GM23338 (cell line): ENCODE data around the gene DENND5B. TPM values are rescaled to one million over a fixed set of nuclear protein-coding genes. Genes with fewer than 3 reads are reported as not detected.

Experiments
- ATAC-seq: fragments of 200-7000 bp; cut with Tn5 transposase; 3 replicates; pipeline ENCODE4 v1.9.1; 2020
- DNase-seq: peaks from one replicate; pipeline ENCODE4 v3.0.0-alpha.2; 2015; ENCODE audit warnings: low spot score
- H2AFZ ChIP-seq: fragments of 200-600 bp; sonication (generic); 2 replicates; pipeline ENCODE4 v1.8.0; 2016; ENCODE audit warnings: antibody characterized with exemption, mild to moderate bottlenecking, moderate library complexity
- H3F3A ChIP-seq: fragments of 200-600 bp; sonication (generic); replicated peaks from 2 replicates; pipeline ENCODE4 v1.8.0; 2017; ENCODE audit warnings: antibody characterized with exemption, mixed run types, low read depth
- H3K27ac ChIP-seq: fragments of 200-600 bp; sonication (generic); 2 replicates; pipeline ENCODE4 v1.6.1; 2016; ENCODE audit warnings: low read depth
- H3K27me3 ChIP-seq: fragments of 200-600 bp; sonication (generic); 2 replicates; pipeline ENCODE4 v1.8.0; 2016; ENCODE audit warnings: mild to moderate bottlenecking, mixed run types, moderate library complexity; ENCODE audit not compliant: insufficient read depth
- H3K36me3 ChIP-seq: fragments of 200-600 bp; sonication (generic); 2 replicates; pipeline ENCODE4 v1.8.0; 2016; ENCODE audit warnings: mild to moderate bottlenecking; ENCODE audit not compliant: insufficient read depth
- H3K4me1 ChIP-seq: fragments of 200-600 bp; sonication (generic); 2 replicates; pipeline ENCODE4 v1.8.0; 2016; ENCODE audit warnings: mild to moderate bottlenecking, moderate library complexity; ENCODE audit not compliant: insufficient read depth
- H3K4me2 ChIP-seq: fragments of 200-600 bp; sonication (generic); 2 replicates; pipeline ENCODE4 v1.7.1; 2017; ENCODE audit warnings: mixed run types
- H3K4me3 ChIP-seq: fragments of 200-600 bp; sonication (generic); 2 replicates; pipeline ENCODE4 v1.6.1; 2016; ENCODE audit warnings: mixed run types
- H3K79me2 ChIP-seq: fragments of 200-600 bp; sonication (generic); replicated peaks from 2 replicates; pipeline ENCODE4 v1.8.0; 2017; ENCODE audit warnings: mild to moderate bottlenecking; ENCODE audit not compliant: insufficient read depth
- H3K9me2 ChIP-seq: fragments of 200-600 bp; sonication (generic); 2 replicates; pipeline ENCODE4 v1.8.0; 2017; ENCODE audit not compliant: insufficient read depth
- H4K20me1 ChIP-seq: fragments of 200-600 bp; sonication (generic); replicated peaks from 2 replicates; pipeline ENCODE4 v1.8.0; 2017; ENCODE audit warnings: mild to moderate bottlenecking; ENCODE audit not compliant: insufficient read depth
- H3K27ac Mint-ChIP-seq: 2 replicates; pipeline ENCODE4 v1.8.0; 2020; ENCODE audit warnings: inconsistent platforms, mild to moderate bottlenecking, moderate library complexity, mixed read lengths
- H3K27me3 Mint-ChIP-seq: 3 replicates; pipeline ENCODE4 v1.8.0; 2022; ENCODE audit warnings: low read depth, mild to moderate bottlenecking, moderate library complexity, mixed read lengths, inconsistent platforms; ENCODE audit not compliant: insufficient read depth, poor library complexity
- H3K36me3 Mint-ChIP-seq: 3 replicates; pipeline ENCODE4 v1.8.0; 2021; ENCODE audit warnings: low read depth, mild to moderate bottlenecking, inconsistent platforms, moderate library complexity, mixed read lengths
- H3K4me1 Mint-ChIP-seq: 3 replicates; pipeline ENCODE4 v1.8.0; 2020; ENCODE audit warnings: mild to moderate bottlenecking, inconsistent platforms, mixed read lengths
- H3K4me3 Mint-ChIP-seq: 3 replicates; pipeline ENCODE4 v1.8.0; 2021; ENCODE audit warnings: moderate library complexity, mild to moderate bottlenecking, inconsistent platforms, mixed read lengths
- H3K9me3 Mint-ChIP-seq: 3 replicates; pipeline ENCODE4 v1.8.0; 2020; ENCODE audit warnings: moderate library complexity, mild to moderate bottlenecking, inconsistent platforms, mixed read lengths
- EZH2phosphoT487 ChIP-seq: fragments of 200-600 bp; sonication (generic); IDR thresholded peaks from one replicate; pipeline ENCODE4 v1.8.1; 2018; ENCODE audit warnings: antibody characterized with exemption; ENCODE audit not compliant: unreplicated experiment
- JUNB ChIP-seq: IDR thresholded peaks from one replicate; pipeline ENCODE4 v1.6.1; 2016; ENCODE audit warnings: antibody characterized with exemption; ENCODE audit not compliant: unreplicated experiment
- POLR2AphosphoS5 ChIP-seq: IDR thresholded peaks from 2 replicates; pipeline ENCODE4 v1.6.1; 2016; ENCODE audit warnings: antibody characterized with exemption, low read depth
- polyA plus RNA-seq: library from polyadenylated mRNA; unstranded; fragments of >200 nt; fragmentation: Nextera tagmentation; extraction: Ambion mirVana; gene quantifications from 2 replicates; pipeline ENCODE4 v1.2.1, GENCODE V29; 2016
- total RNA-seq: library from RNA; depleted of rRNA; stranded (reverse); fragments of >200 nt; shearing (Covaris generic); gene quantifications from 2 replicates; pipeline ENCODE4 v1.2.3, GENCODE V29; 2014
- TF ChIP-seq, protein P1 (sequence below): fragments of 250-450 bp; sonication (Bioruptor Pico); IDR thresholded peaks from 2 replicates; pipeline ENCODE4 v1.5.0; 2020; ENCODE audit warnings: mild to moderate bottlenecking, moderate library complexity
- TF ChIP-seq, protein P2 (sequence below): IDR thresholded peaks from one replicate; pipeline ENCODE4 v1.6.1; 2018; ENCODE audit warnings: antibody characterized with exemption; ENCODE audit not compliant: unreplicated experiment
- TF ChIP-seq, protein P3 (sequence below): IDR thresholded peaks from 2 replicates; pipeline ENCODE4 v1.6.1; 2016; ENCODE audit warnings: antibody characterized with exemption
- TF ChIP-seq, protein P4 (sequence below), 2 experiments: fragments of 200-600 bp in 1 of 2; sonication (generic) in 1 of 2; conservative IDR thresholded peaks; 2 replicates each; pipeline versions ENCODE4 v1.5.1 to v1.6.1; 2016 to 2017; ENCODE audit warnings: antibody characterized with exemption in 2 of 2, low read depth in 2 of 2, mild to moderate bottlenecking in 2 of 2, moderate library complexity in 1 of 2

DENND5B gene
- total and polyA plus RNA-seq, 2 experiments from 2014 or later: 6.5 to 17.2 TPM

DNA sequence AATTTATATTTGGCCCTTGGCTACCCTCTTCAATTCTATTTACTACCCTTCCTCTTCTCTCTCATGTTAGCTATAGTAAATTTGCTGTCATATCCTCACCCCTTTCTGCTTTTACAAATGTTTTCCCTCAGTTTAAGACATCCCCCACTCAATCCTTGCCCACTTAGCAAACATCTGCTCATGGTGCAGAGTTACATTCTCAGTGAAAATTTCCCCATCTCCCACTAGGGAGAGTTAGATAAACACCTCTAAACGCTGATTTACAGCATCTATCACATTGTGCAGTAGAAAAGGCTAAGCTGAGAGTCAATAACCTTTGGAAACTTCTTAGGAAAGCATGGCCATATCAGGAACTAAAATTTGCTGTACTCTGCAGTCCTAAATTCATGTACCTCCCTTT lies 69.0 kb downstream of the DENND5B start (continued):
- TF ChIP-seq, protein P1, sequence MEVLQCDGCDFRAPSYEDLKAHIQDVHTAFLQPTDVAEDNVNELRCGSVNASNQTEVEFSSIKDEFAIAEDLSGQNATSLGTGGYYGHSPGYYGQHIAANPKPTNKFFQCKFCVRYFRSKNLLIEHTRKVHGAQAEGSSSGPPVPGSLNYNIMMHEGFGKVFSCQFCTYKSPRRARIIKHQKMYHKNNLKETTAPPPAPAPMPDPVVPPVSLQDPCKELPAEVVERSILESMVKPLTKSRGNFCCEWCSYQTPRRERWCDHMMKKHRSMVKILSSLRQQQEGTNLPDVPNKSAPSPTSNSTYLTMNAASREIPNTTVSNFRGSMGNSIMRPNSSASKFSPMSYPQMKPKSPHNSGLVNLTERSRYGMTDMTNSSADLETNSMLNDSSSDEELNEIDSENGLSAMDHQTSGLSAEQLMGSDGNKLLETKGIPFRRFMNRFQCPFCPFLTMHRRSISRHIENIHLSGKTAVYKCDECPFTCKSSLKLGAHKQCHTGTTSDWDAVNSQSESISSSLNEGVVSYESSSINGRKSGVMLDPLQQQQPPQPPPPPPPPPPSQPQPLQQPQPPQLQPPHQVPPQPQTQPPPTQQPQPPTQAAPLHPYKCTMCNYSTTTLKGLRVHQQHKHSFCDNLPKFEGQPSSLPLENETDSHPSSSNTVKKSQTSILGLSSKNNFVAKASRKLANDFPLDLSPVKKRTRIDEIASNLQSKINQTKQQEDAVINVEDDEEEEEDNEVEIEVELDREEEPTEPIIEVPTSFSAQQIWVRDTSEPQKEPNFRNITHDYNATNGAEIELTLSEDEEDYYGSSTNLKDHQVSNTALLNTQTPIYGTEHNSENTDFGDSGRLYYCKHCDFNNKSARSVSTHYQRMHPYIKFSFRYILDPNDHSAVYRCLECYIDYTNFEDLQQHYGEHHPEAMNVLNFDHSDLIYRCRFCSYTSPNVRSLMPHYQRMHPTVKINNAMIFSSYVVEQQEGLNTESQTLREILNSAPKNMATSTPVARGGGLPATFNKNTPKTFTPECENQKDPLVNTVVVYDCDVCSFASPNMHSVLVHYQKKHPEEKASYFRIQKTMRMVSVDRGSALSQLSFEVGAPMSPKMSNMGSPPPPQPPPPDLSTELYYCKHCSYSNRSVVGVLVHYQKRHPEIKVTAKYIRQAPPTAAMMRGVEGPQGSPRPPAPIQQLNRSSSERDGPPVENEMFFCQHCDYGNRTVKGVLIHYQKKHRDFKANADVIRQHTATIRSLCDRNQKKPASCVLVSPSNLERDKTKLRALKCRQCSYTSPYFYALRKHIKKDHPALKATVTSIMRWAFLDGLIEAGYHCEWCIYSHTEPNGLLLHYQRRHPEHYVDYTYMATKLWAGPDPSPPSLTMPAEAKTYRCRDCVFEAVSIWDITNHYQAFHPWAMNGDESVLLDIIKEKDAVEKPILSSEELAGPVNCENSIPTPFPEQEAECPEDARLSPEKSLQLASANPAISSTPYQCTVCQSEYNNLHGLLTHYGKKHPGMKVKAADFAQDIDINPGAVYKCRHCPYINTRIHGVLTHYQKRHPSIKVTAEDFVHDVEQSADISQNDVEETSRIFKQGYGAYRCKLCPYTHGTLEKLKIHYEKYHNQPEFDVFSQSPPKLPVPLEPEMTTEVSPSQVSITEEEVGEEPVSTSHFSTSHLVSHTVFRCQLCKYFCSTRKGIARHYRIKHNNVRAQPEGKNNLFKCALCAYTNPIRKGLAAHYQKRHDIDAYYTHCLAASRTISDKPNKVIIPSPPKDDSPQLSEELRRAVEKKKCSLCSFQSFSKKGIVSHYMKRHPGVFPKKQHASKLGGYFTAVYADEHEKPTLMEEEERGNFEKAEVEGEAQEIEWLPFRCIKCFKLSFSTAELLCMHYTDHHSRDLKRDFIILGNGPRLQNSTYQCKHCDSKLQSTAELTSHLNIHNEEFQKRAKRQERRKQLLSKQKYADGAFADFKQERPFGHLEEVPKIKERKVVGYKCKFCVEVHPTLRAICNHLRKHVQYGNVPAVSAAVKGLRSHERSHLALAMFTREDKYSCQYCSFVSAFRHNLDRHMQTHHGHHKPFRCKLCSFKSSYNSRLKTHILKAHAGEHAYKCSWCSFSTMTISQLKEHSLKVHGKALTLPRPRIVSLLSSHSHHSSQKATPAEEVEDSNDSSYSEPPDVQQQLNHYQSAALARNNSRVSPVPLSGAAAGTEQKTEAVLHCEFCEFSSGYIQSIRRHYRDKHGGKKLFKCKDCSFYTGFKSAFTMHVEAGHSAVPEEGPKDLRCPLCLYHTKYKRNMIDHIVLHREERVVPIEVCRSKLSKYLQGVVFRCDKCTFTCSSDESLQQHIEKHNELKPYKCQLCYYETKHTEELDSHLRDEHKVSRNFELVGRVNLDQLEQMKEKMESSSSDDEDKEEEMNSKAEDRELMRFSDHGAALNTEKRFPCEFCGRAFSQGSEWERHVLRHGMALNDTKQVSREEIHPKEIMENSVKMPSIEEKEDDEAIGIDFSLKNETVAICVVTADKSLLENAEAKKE (CRISPR knock-in tag): no peak
- TF ChIP-seq, protein P2, sequence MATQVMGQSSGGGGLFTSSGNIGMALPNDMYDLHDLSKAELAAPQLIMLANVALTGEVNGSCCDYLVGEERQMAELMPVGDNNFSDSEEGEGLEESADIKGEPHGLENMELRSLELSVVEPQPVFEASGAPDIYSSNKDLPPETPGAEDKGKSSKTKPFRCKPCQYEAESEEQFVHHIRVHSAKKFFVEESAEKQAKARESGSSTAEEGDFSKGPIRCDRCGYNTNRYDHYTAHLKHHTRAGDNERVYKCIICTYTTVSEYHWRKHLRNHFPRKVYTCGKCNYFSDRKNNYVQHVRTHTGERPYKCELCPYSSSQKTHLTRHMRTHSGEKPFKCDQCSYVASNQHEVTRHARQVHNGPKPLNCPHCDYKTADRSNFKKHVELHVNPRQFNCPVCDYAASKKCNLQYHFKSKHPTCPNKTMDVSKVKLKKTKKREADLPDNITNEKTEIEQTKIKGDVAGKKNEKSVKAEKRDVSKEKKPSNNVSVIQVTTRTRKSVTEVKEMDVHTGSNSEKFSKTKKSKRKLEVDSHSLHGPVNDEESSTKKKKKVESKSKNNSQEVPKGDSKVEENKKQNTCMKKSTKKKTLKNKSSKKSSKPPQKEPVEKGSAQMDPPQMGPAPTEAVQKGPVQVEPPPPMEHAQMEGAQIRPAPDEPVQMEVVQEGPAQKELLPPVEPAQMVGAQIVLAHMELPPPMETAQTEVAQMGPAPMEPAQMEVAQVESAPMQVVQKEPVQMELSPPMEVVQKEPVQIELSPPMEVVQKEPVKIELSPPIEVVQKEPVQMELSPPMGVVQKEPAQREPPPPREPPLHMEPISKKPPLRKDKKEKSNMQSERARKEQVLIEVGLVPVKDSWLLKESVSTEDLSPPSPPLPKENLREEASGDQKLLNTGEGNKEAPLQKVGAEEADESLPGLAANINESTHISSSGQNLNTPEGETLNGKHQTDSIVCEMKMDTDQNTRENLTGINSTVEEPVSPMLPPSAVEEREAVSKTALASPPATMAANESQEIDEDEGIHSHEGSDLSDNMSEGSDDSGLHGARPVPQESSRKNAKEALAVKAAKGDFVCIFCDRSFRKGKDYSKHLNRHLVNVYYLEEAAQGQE: no peak
- TF ChIP-seq POLR2AphosphoS5: no peak

DNA sequence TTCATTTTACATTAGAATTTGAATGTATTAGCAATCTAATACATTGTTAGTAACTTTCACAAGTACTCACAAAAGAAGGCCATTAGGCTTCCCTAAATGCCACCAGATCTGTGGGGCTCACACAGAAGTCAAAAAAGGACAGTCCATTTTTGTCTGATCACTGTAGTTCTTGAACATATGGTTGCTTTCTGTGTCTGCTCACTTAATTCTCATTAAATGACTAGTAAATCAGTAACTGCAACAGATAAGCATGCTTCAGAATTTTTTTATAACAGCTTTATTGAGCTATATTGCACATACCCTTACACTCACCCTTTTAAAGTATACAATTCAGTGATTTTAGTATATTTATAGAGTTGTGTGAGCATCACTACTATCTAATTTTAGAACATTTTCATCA lies 71.4 kb downstream of the DENND5B start:
- H3K4me3 ChIP-seq: peak overlapping the region; percentile 6; the same call in 1 of the 2 replicates
- TF ChIP-seq, protein P3, sequence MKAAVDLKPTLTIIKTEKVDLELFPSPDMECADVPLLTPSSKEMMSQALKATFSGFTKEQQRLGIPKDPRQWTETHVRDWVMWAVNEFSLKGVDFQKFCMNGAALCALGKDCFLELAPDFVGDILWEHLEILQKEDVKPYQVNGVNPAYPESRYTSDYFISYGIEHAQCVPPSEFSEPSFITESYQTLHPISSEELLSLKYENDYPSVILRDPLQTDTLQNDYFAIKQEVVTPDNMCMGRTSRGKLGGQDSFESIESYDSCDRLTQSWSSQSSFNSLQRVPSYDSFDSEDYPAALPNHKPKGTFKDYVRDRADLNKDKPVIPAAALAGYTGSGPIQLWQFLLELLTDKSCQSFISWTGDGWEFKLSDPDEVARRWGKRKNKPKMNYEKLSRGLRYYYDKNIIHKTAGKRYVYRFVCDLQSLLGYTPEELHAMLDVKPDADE: no peak
- TF ChIP-seq EZH2phosphoT487 (no peak), JUNB (no peak)
- TF ChIP-seq, protein P4, sequence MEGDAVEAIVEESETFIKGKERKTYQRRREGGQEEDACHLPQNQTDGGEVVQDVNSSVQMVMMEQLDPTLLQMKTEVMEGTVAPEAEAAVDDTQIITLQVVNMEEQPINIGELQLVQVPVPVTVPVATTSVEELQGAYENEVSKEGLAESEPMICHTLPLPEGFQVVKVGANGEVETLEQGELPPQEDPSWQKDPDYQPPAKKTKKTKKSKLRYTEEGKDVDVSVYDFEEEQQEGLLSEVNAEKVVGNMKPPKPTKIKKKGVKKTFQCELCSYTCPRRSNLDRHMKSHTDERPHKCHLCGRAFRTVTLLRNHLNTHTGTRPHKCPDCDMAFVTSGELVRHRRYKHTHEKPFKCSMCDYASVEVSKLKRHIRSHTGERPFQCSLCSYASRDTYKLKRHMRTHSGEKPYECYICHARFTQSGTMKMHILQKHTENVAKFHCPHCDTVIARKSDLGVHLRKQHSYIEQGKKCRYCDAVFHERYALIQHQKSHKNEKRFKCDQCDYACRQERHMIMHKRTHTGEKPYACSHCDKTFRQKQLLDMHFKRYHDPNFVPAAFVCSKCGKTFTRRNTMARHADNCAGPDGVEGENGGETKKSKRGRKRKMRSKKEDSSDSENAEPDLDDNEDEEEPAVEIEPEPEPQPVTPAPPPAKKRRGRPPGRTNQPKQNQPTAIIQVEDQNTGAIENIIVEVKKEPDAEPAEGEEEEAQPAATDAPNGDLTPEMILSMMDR (conservative IDR thresholded peaks at IDR 0.05; ENCODE audit: low read depth in 2 of 2): no peak
- no peaks in the 10 kb centered on the region for H3K27me3 ChIP-seq
- H3K4me2 ChIP-seq: peak overlapping the region; percentile 52
- Mint-ChIP-seq H3K9me3 (no peaks in the 10 kb centered on the region), H3K36me3 (no peaks in the 10 kb centered on the region), H3K4me3 (peak overlapping the region; percentile 19; the same call in 1 of the 3 replicates), H3K4me1 (peaks cover 59% of the 10 kb centered on the region), H3K27ac (peak overlapping the region; percentile 89), H3K27me3 (peaks cover 2% of the 10 kb centered on the region)
- peaks cover 16% of the 10 kb centered on the region; the same call in 1 of the 2 replicates for H3K79me2 ChIP-seq
- peak overlapping the region; percentile 96 for H3K27ac ChIP-seq
- DNase-seq (no peak), ATAC-seq (no peak)
- no peaks in the 10 kb centered on the region for H4K20me1 ChIP-seq
- H3K4me1 ChIP-seq: peaks cover 68% of the 10 kb centered on the region
- no peaks in the 10 kb centered on the region for H3F3A ChIP-seq
- no peaks in the 10 kb centered on the region for H3K9me2 ChIP-seq
- no peak overlapping the region for H2AFZ ChIP-seq
- no peaks in the 10 kb centered on the region for H3K36me3 ChIP-seq
